OCI-LY7 (cell line): Measurements from ENCODE around the gene SPON1. TPM values are rescaled to one million over a fixed set of nuclear protein-coding genes. Genes with fewer than 3 reads are reported as not detected.

Experiments
- BruUV-seq: library from RNA; stranded (reverse); fragments of 400-500 nt; replicated peaks from 2 replicates; lab custom pipeline; 2021; lab: Mats Ljungman, UMichigan
- CTCF ChIA-PET: fragments of 300-600 bp; sonication (Branson Sonifier 250); formaldehyde crosslinking; loops from one replicate; lab custom pipeline; 2022; ENCODE audit warnings: antibody characterized with exemption; ENCODE audit not compliant: unreplicated experiment; lab: Charles Lee
- POLR2A ChIA-PET: fragments of 300-600 bp; sonication (Branson Sonifier 250); formaldehyde crosslinking; loops from one replicate; lab custom pipeline; 2022; ENCODE audit warnings: antibody characterized with exemption; lab: Charles Lee
- DNase-seq: peaks from one replicate; pipeline ENCODE4 v3.0.0-alpha.2; 2015; ENCODE audit warnings: low spot score
- H2AFZ ChIP-seq: fragments of 200-600 bp; sonication (generic), shearing (Covaris generic); 2 replicates; pipeline ENCODE4 v1.6.1; 2014; ENCODE audit warnings: mild to moderate bottlenecking, antibody characterized with exemption, low read length, moderate library complexity
- H3K27ac ChIP-seq: fragments of 200-600 bp; sonication (generic); 2 replicates; pipeline ENCODE4 v1.5.1; 2014; ENCODE audit warnings: mixed run types, low read depth, mild to moderate bottlenecking, moderate library complexity, low read length, inconsistent platforms; ENCODE audit not compliant: poor library complexity, severe bottlenecking
- H3K36me3 ChIP-seq: fragments of 200-600 bp; sonication (generic); 2 replicates; pipeline ENCODE4 v1.6.1; 2014; ENCODE audit warnings: mild to moderate bottlenecking, antibody characterized with exemption, low read length, moderate library complexity, mixed read lengths; ENCODE audit not compliant: insufficient read depth
- H3K4me1 ChIP-seq: fragments of 200-600 bp; sonication (generic); 2 replicates; pipeline ENCODE4 v1.5.1; 2014; ENCODE audit warnings: mild to moderate bottlenecking, low read length; ENCODE audit not compliant: insufficient read depth, poor library complexity, severe bottlenecking
- H3K4me2 ChIP-seq: fragments of 200-600 bp; sonication (generic); 2 replicates; pipeline ENCODE4 v1.6.1; 2014; ENCODE audit warnings: mild to moderate bottlenecking, low read length
- H3K4me3 ChIP-seq: fragments of 200-600 bp; sonication (generic); 2 replicates; pipeline ENCODE4 v1.5.1; 2014; ENCODE audit warnings: mild to moderate bottlenecking, low read depth, low read length; ENCODE audit not compliant: poor library complexity, severe bottlenecking
- H3K79me2 ChIP-seq: fragments of 200-600 bp; sonication (generic); 2 replicates; pipeline ENCODE4 v1.6.1; 2016; ENCODE audit warnings: low read depth, mild to moderate bottlenecking, low read length, moderate library complexity, mixed read lengths; ENCODE audit not compliant: insufficient read depth
- H3K9me2 ChIP-seq: fragments of 200-600 bp; sonication (generic); 2 replicates; pipeline ENCODE4 v1.6.1; 2016; ENCODE audit warnings: mild to moderate bottlenecking, low read length, mixed read lengths; ENCODE audit not compliant: insufficient read depth
- H3K9me3 ChIP-seq: fragments of 200-600 bp; sonication (generic); 2 replicates; pipeline ENCODE4 v1.6.1; 2014; ENCODE audit warnings: mild to moderate bottlenecking, mixed run types, low read length, mixed read lengths
- H4K20me1 ChIP-seq: fragments of 200-600 bp; sonication (generic); 2 replicates; pipeline ENCODE4 v1.6.1; 2014; ENCODE audit warnings: mild to moderate bottlenecking, antibody characterized with exemption, low read length, moderate library complexity, mixed read lengths; ENCODE audit not compliant: insufficient read depth
- EZH2phosphoT487 ChIP-seq: fragments of 200-600 bp; sonication (generic); IDR thresholded peaks from 2 replicates; pipeline ENCODE4 v1.6.1; 2018; ENCODE audit warnings: low read depth, borderline replicate concordance, mild to moderate bottlenecking, mixed run types, antibody characterized with exemption, low read length, moderate library complexity, mixed read lengths
- intact Hi-C: fragments of 100-400 bp; cut with micrococcal nuclease; formaldehyde crosslinking; loops from one replicate; pipeline ENCODE4 v1.10.0; 2022; ENCODE audit not compliant: unreplicated experiment
- total RNA-seq, 2 experiments: library from RNA; depleted of rRNA in 1 of 2; stranded (reverse); fragments of >200 nt in 1 of 2; shearing (Covaris generic) in 1 of 2; gene quantifications; 2 replicates each; pipeline ENCODE4 v1.2.3, GENCODE V29; 2014 to 2022
- TF ChIP-seq, protein P1 (sequence below): fragments of 200-600 bp; sonication (generic); conservative IDR thresholded peaks from 2 replicates; pipeline ENCODE4 v1.5.1; 2014; ENCODE audit warnings: mild to moderate bottlenecking, antibody characterized with exemption, low read length, moderate library complexity, mixed read lengths

Gene SPON1
- total RNA-seq, 2 experiments from 2014 or later, result 0.38 TPM; not detected in 1

DNA sequence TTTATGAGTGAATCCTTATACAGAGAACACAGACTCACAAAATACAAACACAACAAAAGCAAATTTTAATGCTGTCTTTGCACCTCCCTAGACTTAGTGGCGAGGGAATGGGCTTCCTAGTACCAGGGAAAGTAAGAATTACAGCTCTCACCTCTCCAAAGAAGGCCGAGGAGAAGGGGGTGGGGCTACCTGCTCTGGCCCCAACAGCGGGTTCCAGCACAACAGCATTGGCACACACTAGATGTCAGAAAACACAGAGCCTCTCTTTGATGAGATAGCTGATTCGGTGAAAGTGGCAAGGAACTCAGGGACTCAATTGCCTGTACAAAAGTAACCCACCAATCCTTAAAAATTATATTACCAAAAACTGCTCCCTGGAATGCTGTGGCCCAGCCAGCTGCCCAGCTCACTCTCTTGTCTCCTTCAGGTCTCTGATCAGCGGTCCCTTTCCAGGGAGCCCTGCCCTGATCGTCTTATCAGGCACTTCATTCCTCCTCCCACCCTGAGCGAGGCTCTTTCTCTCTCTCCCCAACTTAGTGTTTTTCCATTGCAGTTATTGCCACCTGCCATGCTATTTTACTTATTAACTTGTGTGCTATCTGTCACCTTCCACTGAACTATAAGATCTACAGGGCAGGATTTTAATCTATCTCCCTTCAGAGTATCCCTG, 30.7 kb downstream of the SPON1 start:
- Histone ChIP-seq H3K79me2 (no peaks in the 10 kb centered on the region), H2AFZ (no peak overlapping the region), H4K20me1 (no peaks in the 10 kb centered on the region), H3K27ac (no peak overlapping the region), H3K4me1 (no peaks in the 10 kb centered on the region), H3K9me3 (no peaks in the 10 kb centered on the region), H3K36me3 (no peaks in the 10 kb centered on the region), H3K4me3 (no peak overlapping the region), H3K9me2 (no peaks in the 10 kb centered on the region), H3K4me2 (no peak overlapping the region)
- ChIA-PET CTCF (interaction anchor here (0.6 kb wide), 2 partner anchors 57 to 1547 kb away, joined by 3 read pairs; no protein-coding TSS in a partner anchor), POLR2A (interaction anchor here (0.6 kb wide), 1 partner anchor 359 kb away, joined by 3 read pairs; no protein-coding TSS in a partner anchor)
- no TSS peak for BruUV-seq
- intact Hi-C loops, result no loop called here
- TF ChIP-seq, protein P1, sequence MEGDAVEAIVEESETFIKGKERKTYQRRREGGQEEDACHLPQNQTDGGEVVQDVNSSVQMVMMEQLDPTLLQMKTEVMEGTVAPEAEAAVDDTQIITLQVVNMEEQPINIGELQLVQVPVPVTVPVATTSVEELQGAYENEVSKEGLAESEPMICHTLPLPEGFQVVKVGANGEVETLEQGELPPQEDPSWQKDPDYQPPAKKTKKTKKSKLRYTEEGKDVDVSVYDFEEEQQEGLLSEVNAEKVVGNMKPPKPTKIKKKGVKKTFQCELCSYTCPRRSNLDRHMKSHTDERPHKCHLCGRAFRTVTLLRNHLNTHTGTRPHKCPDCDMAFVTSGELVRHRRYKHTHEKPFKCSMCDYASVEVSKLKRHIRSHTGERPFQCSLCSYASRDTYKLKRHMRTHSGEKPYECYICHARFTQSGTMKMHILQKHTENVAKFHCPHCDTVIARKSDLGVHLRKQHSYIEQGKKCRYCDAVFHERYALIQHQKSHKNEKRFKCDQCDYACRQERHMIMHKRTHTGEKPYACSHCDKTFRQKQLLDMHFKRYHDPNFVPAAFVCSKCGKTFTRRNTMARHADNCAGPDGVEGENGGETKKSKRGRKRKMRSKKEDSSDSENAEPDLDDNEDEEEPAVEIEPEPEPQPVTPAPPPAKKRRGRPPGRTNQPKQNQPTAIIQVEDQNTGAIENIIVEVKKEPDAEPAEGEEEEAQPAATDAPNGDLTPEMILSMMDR, result no peak
- no peak for TF ChIP-seq EZH2phosphoT487
- DNase-seq, result no peak

- Histone ChIP-seq H3K4me2 (no peak overlapping the region), H3K36me3 (no peaks in the 10 kb centered on the region), H4K20me1 (no peaks in the 10 kb centered on the region), H3K79me2 (no peaks in the 10 kb centered on the region), H3K27ac (no peak overlapping the region), H3K4me3 (no peak overlapping the region), H3K9me3 (peaks cover 6% of the 10 kb centered on the region), H3K9me2 (no peaks in the 10 kb centered on the region), H2AFZ (no peak overlapping the region), H3K4me1 (no peaks in the 10 kb centered on the region)
- no peak for DNase-seq
- intact Hi-C loops, result no loop called here
- ChIA-PET POLR2A (interaction anchor here (0.5 to 1.1 kb wide), 2 partner anchors 17 to 26 kb away, joined by 3 read pairs; no protein-coding TSS in a partner anchor), CTCF (no interaction called here)
- no peak for TF ChIP-seq EZH2phosphoT487
- TF ChIP-seq, protein P1, result no peak
- no TSS peak for BruUV-seq
Observed at GRCh38 chr11:13997881-13998280, 35.4 kb downstream of the SPON1 start.

DNA sequence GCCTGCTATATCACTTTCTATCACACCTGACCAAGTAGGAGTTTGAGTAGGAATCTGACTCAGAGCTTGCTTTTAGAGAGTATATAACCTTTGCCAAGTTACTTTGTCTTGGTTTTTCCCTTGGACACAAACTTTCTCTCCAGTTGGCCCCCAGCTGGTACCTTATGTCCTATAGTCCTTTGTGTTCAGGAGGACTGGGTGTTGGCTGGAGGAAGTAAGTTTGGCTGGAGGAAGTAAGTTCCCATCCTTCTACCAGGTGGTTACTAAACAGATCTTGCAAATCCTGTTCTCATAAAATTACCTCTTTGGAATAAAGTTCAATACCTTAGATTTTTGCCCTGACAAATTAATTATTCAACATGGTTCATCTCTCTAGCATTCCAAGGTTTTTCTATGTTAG, 37.2 kb downstream of the SPON1 start:
- CTCF ChIA-PET, result no interaction called here
- H3K9me3 ChIP-seq, result peaks cover 6% of the 10 kb centered on the region
- no peaks in the 10 kb centered on the region for H4K20me1 ChIP-seq
- no peak overlapping the region for H3K4me2 ChIP-seq
- DNase-seq, result no peak
- H3K27ac ChIP-seq, result no peak overlapping the region
- intact Hi-C loops, result no loop called here
- no peaks in the 10 kb centered on the region for H3K36me3 ChIP-seq
- H2AFZ ChIP-seq, result no peak overlapping the region
- TF ChIP-seq EZH2phosphoT487, result no peak
- TF ChIP-seq, protein P1, result no peak
- no peaks in the 10 kb centered on the region for H3K4me1 ChIP-seq
- BruUV-seq, result no TSS peak
- no peak overlapping the region for H3K4me3 ChIP-seq
- H3K9me2 ChIP-seq, result no peaks in the 10 kb centered on the region
- no peaks in the 10 kb centered on the region for H3K79me2 ChIP-seq
- POLR2A ChIA-PET, result no interaction called here
